AG10803 (cell line): ENCODE data around the gene YIPF3.
"Not testable (repeated sequence)": the region's sequence is repeated elsewhere in the genome, so short reads cannot be mapped to it uniquely, and the experiment has no call there.

Experiments
- DNase-seq: peaks from one replicate; pipeline ENCODE4 v3.0.0; 2010; ENCODE audit warnings: low read depth
- H3K4me3 ChIP-seq: 2 replicates; pipeline ENCODE4 v1.5.1; 2011; ENCODE audit warnings: mild to moderate bottlenecking, low read length, control low read depth
- TF ChIP-seq, protein P1 (sequence below): conservative IDR thresholded peaks from 2 replicates; pipeline ENCODE4 v1.5.1; 2011; ENCODE audit warnings: mild to moderate bottlenecking, low read length, control low read depth, inconsistent platforms

YIPF3 gene

DNA sequence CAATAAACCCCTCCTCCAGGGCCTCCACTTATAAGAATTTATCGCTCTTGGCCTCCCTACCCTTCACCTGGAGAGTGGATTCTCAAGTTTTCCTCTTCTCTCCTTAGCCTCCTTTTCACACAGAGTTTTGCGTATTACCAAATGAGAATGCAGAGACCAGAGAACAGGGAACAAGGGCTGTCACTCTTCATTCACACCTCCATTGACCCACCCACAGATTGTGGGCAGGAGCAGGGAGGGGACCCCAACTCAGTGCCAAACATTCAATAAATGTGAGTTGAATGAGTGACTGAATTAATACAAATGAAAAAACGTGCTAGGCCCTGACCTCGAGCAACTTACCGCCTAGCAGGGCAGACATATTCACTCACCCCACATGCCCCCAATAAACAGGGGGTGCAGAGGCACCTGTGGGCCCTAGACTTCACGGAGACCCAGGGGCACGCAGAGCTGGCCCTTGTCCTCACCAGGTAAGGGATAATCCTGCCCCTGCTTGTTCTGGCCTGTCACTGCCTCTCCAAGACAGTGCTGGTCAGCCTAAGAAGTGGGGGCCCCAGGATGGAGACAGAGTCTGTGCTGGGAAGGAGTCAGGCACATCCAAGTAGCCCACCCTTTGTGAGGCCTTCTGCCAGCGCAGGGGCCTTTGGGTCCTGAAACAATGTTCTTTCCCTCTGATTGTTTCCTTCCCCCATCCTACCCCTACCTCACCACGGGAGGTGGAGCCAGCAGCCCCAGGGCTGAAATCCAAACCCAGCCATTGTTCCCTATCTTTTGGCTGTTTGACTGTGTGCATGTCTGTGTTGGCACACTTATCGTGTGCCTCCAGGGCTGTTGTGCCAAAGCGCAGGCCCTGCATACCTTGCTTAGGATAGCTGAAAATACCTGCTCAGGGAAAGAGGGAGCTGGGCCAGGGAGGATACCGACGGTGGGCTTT, 47.7 kb downstream of the YIPF3 start:
- no peak overlapping the region for H3K4me3 ChIP-seq
- TF ChIP-seq, protein P1, sequence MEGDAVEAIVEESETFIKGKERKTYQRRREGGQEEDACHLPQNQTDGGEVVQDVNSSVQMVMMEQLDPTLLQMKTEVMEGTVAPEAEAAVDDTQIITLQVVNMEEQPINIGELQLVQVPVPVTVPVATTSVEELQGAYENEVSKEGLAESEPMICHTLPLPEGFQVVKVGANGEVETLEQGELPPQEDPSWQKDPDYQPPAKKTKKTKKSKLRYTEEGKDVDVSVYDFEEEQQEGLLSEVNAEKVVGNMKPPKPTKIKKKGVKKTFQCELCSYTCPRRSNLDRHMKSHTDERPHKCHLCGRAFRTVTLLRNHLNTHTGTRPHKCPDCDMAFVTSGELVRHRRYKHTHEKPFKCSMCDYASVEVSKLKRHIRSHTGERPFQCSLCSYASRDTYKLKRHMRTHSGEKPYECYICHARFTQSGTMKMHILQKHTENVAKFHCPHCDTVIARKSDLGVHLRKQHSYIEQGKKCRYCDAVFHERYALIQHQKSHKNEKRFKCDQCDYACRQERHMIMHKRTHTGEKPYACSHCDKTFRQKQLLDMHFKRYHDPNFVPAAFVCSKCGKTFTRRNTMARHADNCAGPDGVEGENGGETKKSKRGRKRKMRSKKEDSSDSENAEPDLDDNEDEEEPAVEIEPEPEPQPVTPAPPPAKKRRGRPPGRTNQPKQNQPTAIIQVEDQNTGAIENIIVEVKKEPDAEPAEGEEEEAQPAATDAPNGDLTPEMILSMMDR, result no peak
- DNase-seq, result no peak

DNA sequence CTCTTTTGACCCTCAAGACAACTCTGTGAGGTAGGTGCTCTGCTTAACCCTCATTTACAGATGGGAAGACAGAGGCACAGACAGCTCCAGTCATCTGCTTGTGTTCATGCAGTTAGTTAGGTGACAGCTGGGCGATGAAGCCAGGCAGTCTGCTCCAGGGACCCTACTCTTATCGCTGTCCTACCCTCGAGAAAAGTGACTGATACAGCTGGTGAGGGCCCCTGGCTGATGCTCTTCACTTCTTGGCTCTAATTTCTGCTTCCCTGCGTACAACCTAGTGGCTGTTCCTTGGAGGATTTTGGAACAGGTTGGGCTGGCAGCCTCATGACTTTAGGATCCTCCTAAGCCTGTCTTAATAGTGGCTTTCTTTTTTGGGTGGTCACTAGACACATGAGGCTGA, 48.5 kb downstream of the YIPF3 start:
- no peak overlapping the region for H3K4me3 ChIP-seq
- TF ChIP-seq, protein P1, result no peak
- no peak for DNase-seq

DNA sequence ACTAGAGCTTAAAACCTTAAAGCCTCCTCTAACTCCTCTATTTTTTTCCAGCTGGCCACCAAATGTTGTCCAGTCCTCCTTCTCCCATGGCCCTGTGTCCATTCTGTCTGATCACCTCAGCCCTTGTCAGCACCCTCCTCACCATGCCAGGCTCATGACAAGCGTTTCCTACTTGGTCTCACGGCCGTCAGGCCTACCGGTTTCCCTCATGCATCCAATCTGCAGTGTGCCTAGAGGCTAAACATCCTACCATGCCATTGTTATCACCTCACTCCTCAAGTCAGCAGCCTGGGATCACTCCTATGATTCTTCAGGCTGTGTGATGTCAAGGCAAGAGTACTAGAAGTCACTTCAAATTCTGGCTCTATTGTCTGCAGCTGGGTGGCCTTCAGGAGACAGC, 49.0 kb downstream of the YIPF3 start:
- H3K4me3 ChIP-seq, result no peak overlapping the region
- TF ChIP-seq, protein P1, result no peak
- DNase-seq, result no peak

DNA sequence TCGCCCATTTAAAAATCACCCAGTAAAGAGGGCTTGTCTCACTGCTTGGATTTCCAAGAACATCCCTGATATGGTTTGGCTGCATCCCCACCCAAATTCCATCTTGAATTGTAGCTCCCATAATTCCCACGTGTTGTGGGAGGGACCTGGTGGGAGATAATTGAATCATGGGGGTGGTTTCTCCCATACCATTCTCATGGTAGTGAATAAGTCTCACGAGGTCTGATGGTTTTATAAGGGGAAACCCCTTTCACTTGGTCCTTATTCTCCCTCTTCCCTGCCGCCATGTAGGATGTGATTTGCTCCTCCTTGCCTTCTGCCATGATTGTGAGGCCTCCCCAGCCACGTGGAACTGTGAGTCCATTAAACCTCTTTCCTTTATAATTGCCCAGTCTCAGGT, 49.5 kb downstream of the YIPF3 start:
- H3K4me3 ChIP-seq, DNase-seq: not testable (repeated sequence)

DNA sequence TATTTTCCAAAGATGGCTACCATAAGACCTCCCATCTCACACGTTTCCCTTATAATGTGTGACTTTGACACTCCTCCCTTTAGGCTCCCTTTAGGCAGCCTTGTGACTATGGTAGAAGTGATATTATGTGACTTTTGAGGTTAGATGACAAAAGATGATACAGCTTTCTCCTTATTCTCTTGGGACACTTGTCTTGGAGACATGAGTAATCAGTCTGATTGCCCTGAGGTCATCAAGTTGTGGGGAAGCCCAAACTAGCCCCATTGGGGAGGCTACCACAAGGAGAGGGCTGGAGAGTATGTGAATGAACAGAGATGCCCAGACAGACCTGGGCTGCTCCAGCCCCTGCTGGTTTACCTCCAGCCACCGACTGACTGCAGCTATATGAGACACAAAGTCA, 50.8 kb downstream of the YIPF3 start:
- DNase-seq, result no peak
- H3K4me3 ChIP-seq, result no peak overlapping the region
- TF ChIP-seq, protein P1, result no peak

DNA sequence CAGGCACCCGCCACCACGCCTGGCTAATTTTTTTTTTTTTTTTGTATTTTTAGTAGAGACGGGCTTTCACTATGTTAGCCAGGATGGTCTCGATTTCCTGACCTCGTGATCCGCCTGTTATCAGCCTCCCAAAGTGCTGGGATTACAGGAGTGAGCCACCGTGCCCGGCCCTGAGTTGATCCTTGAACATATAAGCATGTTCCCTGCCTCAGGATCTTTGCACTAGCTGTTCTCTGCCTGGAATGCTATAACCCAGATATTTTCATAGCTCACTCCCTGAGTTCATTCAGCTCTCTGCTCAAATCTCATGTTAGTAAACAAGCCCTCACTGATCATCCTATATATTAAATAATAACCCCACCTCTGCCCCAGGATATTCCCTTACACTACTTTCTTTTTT, 52.4 kb downstream of the YIPF3 start:
- DNase-seq, result no peak
- TF ChIP-seq, protein P1, result no peak
- no peak overlapping the region for H3K4me3 ChIP-seq

DNA sequence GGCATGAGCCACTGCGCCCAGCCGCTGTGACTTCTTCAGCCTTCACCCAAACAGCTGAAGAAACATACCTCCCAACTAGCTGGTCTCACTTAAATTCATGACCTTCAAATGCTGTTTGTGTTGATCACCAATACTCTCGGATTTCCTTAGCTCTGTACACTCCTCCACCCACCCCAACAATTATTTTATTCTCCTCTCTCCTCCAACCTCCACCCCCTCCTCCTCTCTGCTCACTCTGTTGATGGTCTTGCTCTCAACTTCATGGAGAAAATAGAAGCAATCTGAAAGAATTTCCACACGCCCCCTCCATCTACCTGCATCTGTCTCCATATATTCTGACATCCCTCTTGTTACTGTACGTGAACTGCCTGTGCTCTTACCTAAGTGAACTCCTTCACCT, 54.8 kb downstream of the YIPF3 start:
- TF ChIP-seq, protein P1, result no peak
- no peak for DNase-seq

More for the DNA sequence above, 54.8 kb downstream of the YIPF3 start:
- no peak overlapping the region for H3K4me3 ChIP-seq
